ENCODE measurements around the gene SGK1. TPM values are rescaled to one million over a fixed set of nuclear protein-coding genes. Genes with fewer than 3 reads are reported as not detected.

SGK1 gene
- total RNA-seq, 2 experiments from 2014 or later: 117 to 120 TPM

DNA sequence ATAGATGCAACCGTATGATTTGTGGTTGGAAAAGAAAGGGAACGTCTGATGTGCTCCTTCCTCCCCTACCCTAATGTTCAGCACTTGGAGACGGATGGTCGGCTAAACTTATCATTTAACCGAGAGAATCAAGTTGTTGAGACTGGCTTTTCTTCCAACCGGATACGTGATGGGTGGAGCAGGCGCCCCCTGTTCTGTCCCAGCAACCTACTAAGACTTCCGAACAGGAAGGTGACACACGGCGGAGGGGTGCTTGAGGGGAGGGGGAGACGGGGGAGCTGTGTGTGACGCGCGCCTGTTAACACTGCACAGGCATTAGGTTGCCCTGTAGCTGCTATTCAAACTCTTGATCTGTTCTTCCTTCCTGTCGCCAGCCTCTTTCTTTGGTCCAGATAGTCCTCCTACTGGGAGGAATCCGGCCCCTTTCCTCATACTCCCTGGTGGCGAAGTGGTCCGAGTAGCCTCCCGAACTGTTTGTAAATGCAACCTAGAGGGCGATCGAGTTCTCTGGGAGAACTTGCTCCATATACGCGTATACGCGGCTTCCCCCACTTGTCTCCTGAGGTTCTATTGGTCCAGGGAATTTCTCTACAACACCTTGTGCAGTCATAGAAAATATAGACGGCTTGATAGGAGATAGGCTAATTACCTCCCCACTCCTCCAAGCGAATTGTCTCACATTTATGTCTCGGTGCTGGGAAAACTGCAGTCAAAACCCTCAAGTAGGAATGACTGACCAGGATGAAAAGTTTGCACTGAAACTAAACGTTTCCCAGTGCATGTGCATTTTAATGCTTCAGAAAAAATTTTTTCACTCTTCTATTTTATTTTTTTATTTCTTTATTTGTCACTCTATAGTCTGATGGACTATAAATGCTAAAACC, 139.5 kb downstream of the SGK1 start:
- Histone ChIP-seq H3K27ac (ENCODE audit: low read depth in 1 of 2, low read length in 2 of 2) (peak overlapping the region; percentile 60 to 74), H3K9me3 (ENCODE audit: control insufficient read depth in 1 of 2, insufficient read depth in 1 of 2, low read length in 2 of 2) (no peaks in the 10 kb centered on the region), H3K36me3 (ENCODE audit: insufficient read depth, low read length) (peaks cover under 1% of the 10 kb centered on the region), H3K4me3 (ENCODE audit: low read length) (peak overlapping the region; percentile 59), H3K4me1 (ENCODE audit: insufficient read depth, low read length) (peaks cover 33% of the 10 kb centered on the region), H3K27me3 (ENCODE audit: control insufficient read depth in 1 of 2, insufficient read depth in 2 of 2, low read length in 2 of 2) (no peaks in the 10 kb centered on the region)
- intact Hi-C loops (cut with DNase I, micrococcal nuclease): loop anchor here (1.0 to 10.0 kb wide), 4 partner anchors 69 to 1006 kb away; partner anchors contain the start of genes MYB (in 1 of the 2) and SGK1 (in 1 of the 2)
- ChIA-PET CTCF (interaction anchor here (0.7 to 2.8 kb wide), 17 partner anchors 13 to 762 kb away, joined by 3 to 17 read pairs (median 3); partner anchors contain the start of gene SGK1), POLR2A (interaction anchor here (0.6 to 3.1 kb wide), 8 partner anchors 9 to 462 kb away, joined by 3 to 18 read pairs (median 4); no protein-coding TSS in a partner anchor)
- Mint-ChIP-seq H3K27me3 (no peaks in the 10 kb centered on the region), H3K4me3 (peak overlapping the region; percentile 93), H3K9me3 (no peaks in the 10 kb centered on the region), H3K27ac (peak overlapping the region; percentile 84), H3K36me3 (ENCODE audit: low read depth) (peaks cover 11% of the 10 kb centered on the region), H3K4me1 (ENCODE audit: low read depth) (peaks cover 40% of the 10 kb centered on the region)
- TF ChIP-seq, protein P1, sequence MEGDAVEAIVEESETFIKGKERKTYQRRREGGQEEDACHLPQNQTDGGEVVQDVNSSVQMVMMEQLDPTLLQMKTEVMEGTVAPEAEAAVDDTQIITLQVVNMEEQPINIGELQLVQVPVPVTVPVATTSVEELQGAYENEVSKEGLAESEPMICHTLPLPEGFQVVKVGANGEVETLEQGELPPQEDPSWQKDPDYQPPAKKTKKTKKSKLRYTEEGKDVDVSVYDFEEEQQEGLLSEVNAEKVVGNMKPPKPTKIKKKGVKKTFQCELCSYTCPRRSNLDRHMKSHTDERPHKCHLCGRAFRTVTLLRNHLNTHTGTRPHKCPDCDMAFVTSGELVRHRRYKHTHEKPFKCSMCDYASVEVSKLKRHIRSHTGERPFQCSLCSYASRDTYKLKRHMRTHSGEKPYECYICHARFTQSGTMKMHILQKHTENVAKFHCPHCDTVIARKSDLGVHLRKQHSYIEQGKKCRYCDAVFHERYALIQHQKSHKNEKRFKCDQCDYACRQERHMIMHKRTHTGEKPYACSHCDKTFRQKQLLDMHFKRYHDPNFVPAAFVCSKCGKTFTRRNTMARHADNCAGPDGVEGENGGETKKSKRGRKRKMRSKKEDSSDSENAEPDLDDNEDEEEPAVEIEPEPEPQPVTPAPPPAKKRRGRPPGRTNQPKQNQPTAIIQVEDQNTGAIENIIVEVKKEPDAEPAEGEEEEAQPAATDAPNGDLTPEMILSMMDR (IDR thresholded peaks at IDR 0.05): peak; percentile 65
- DNase-seq (peak; percentile 67 to 93 (median 82)), ATAC-seq (ENCODE audit: poor library complexity) (peak; percentile 79)

DNA sequence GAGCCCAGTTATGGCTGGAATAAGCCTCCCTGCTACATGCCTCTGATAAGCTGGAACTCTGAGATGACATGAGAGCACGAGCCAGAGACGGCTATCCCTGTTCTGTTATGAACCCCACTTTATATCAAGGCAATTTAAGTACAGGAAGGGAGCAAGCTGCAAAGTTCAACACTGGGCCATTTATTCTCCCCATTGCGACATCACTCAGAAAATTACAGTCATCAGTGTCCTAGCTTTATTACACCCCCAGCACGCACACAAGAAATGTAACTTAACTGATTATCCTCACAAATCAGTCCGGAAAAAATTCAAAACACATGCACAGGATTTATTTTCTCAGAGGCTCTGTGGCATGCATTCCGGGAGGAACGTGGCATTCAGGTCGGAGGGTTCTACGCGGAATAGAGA, 140.2 kb downstream of the SGK1 start:
- ATAC-seq (ENCODE audit: poor library complexity) (no peak), DNase-seq (peak in 2 of 14 experiments; percentile 58)
- peaks cover 18% of the 10 kb centered on the region for H3K36me3 Mint-ChIP-seq (ENCODE audit: low read depth)
- peaks cover 45% of the 10 kb centered on the region for H3K4me1 Mint-ChIP-seq (ENCODE audit: low read depth)
- H3K36me3 ChIP-seq (ENCODE audit: insufficient read depth, low read length): peaks cover 7% of the 10 kb centered on the region
- H3K4me3 ChIP-seq (ENCODE audit: low read length): peak overlapping the region; percentile 59
- ChIA-PET POLR2A (interaction anchor here (1.1 to 3.1 kb wide), 7 partner anchors 9 to 463 kb away, joined by 3 to 18 read pairs (median 4); no protein-coding TSS in a partner anchor), CTCF (interaction anchor here (0.7 to 2.8 kb wide), 15 partner anchors 14 to 763 kb away, joined by 3 to 17 read pairs (median 4); partner anchors contain the start of gene SGK1)
- H3K4me3 Mint-ChIP-seq: peak overlapping the region; percentile 93
- no peaks in the 10 kb centered on the region for H3K27me3 ChIP-seq (ENCODE audit: control insufficient read depth in 1 of 2, insufficient read depth in 2 of 2, low read length in 2 of 2)
- intact Hi-C loops (cut with DNase I, micrococcal nuclease): loop anchor here (1.0 to 10.0 kb wide), 4 partner anchors 70 to 1007 kb away; partner anchors contain the start of genes MYB (in 1 of the 2) and SGK1 (in 1 of the 2)
- H3K27ac ChIP-seq (ENCODE audit: low read depth in 1 of 2, low read length in 2 of 2): peak overlapping the region; percentile 60 to 74
- H3K27me3 Mint-ChIP-seq: no peaks in the 10 kb centered on the region
- no peaks in the 10 kb centered on the region for H3K9me3 Mint-ChIP-seq
- TF ChIP-seq, protein P1 (IDR thresholded peaks at IDR 0.05): no peak
- H3K27ac Mint-ChIP-seq: peak overlapping the region; percentile 84
- H3K4me1 ChIP-seq (ENCODE audit: insufficient read depth, low read length): peaks cover 39% of the 10 kb centered on the region
- H3K9me3 ChIP-seq (ENCODE audit: control insufficient read depth in 1 of 2, insufficient read depth in 1 of 2, low read length in 2 of 2): no peaks in the 10 kb centered on the region

- Mint-ChIP-seq H3K27ac (peak overlapping the region; percentile 84), H3K27me3 (no peaks in the 10 kb centered on the region), H3K36me3 (ENCODE audit: low read depth) (peaks cover 23% of the 10 kb centered on the region), H3K4me3 (peak overlapping the region; percentile 93), H3K9me3 (no peaks in the 10 kb centered on the region), H3K4me1 (ENCODE audit: low read depth) (peaks cover 47% of the 10 kb centered on the region)
- TF ChIP-seq, protein P1 (IDR thresholded peaks at IDR 0.05): no peak
- Histone ChIP-seq H3K27ac (ENCODE audit: low read depth in 1 of 2, low read length in 2 of 2) (peak overlapping the region; percentile 60 to 74), H3K36me3 (ENCODE audit: insufficient read depth, low read length) (peaks cover 12% of the 10 kb centered on the region), H3K4me3 (ENCODE audit: low read length) (no peak overlapping the region), H3K9me3 (ENCODE audit: control insufficient read depth in 1 of 2, insufficient read depth in 1 of 2, low read length in 2 of 2) (no peaks in the 10 kb centered on the region), H3K27me3 (ENCODE audit: control insufficient read depth in 1 of 2, insufficient read depth in 2 of 2, low read length in 2 of 2) (no peaks in the 10 kb centered on the region), H3K4me1 (ENCODE audit: insufficient read depth, low read length) (peaks cover 45% of the 10 kb centered on the region)
- DNase-seq (peak in 2 of 14 experiments; percentile 15 to 25), ATAC-seq (ENCODE audit: poor library complexity) (no peak)
- POLR2A ChIA-PET: interaction anchor here (0.7 to 3.1 kb wide), 5 partner anchors 68 to 464 kb away, joined by 3 to 18 read pairs (median 5); no protein-coding TSS in a partner anchor
- intact Hi-C loops (cut with DNase I, micrococcal nuclease): loop anchor here (5.0 to 10.0 kb wide), 3 partner anchors 70 to 1008 kb away; partner anchors contain the start of genes MYB (in 1 of the 2) and SGK1 (in 1 of the 2)
- CTCF ChIA-PET: interaction anchor here (1.5 to 2.8 kb wide), 3 partner anchors 63 to 763 kb away, joined by 4 to 17 read pairs (median 9); no protein-coding TSS in a partner anchor
Observed at GRCh38 chr6:134177236-134177635, 140.7 kb downstream of the SGK1 start.

Measured in CD4-positive, alpha-beta T cell (primary cell).